ENCODE data around the gene NAMPT.

DNA sequence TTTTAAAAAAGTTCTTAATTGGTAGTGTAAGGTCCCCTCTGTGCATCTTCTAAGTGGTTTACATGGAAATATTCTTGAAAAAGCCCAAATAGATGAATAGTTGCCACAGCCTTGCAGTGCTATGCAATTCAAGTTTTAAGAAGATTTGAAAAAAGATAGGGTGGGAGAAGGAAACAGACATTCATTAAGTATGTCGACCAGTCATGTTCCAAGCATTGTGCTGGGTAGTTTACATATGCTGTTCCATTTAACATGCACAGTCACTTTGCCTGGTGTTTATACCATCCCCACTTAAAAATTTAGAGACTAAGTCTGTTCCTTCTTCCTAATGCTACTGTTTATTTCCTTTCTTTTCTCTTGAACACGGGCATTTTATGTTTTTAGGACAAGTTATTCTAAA, 28.1 kb upstream of the NAMPT start:
- TF ChIP-seq, protein P1, sequence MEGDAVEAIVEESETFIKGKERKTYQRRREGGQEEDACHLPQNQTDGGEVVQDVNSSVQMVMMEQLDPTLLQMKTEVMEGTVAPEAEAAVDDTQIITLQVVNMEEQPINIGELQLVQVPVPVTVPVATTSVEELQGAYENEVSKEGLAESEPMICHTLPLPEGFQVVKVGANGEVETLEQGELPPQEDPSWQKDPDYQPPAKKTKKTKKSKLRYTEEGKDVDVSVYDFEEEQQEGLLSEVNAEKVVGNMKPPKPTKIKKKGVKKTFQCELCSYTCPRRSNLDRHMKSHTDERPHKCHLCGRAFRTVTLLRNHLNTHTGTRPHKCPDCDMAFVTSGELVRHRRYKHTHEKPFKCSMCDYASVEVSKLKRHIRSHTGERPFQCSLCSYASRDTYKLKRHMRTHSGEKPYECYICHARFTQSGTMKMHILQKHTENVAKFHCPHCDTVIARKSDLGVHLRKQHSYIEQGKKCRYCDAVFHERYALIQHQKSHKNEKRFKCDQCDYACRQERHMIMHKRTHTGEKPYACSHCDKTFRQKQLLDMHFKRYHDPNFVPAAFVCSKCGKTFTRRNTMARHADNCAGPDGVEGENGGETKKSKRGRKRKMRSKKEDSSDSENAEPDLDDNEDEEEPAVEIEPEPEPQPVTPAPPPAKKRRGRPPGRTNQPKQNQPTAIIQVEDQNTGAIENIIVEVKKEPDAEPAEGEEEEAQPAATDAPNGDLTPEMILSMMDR (IDR thresholded peaks at IDR 0.05), result no peak
- no peak for TF ChIP-seq ZFX (IDR thresholded peaks at IDR 0.05; ENCODE audit: borderline replicate concordance)
